Astrocyte (in vitro differentiated cells and primary cell): ENCODE data around the gene BRWD1.

Experiments used
- CTCF ChIP-seq: IDR thresholded peaks from 2 replicates; pipeline ENCODE4 v1.5.1; 2011; ENCODE audit warnings: low read depth, mild to moderate bottlenecking, inconsistent platforms, low read length, moderate library complexity; ENCODE audit not compliant: insufficient read depth
- EZH2 ChIP-seq: IDR thresholded peaks from 2 replicates; pipeline ENCODE4 v1.6.1; 2012; ENCODE audit warnings: mild to moderate bottlenecking, low read length, inconsistent platforms; ENCODE audit not compliant: insufficient read depth

GRCh38 chr21:39346206-39346605 is 32.8 kb upstream of the BRWD1 start:
- no peak for TF ChIP-seq EZH2
- no peak for TF ChIP-seq CTCF
